ENCODE results near the gene SNRNP25.

Gene SNRNP25

DNA sequence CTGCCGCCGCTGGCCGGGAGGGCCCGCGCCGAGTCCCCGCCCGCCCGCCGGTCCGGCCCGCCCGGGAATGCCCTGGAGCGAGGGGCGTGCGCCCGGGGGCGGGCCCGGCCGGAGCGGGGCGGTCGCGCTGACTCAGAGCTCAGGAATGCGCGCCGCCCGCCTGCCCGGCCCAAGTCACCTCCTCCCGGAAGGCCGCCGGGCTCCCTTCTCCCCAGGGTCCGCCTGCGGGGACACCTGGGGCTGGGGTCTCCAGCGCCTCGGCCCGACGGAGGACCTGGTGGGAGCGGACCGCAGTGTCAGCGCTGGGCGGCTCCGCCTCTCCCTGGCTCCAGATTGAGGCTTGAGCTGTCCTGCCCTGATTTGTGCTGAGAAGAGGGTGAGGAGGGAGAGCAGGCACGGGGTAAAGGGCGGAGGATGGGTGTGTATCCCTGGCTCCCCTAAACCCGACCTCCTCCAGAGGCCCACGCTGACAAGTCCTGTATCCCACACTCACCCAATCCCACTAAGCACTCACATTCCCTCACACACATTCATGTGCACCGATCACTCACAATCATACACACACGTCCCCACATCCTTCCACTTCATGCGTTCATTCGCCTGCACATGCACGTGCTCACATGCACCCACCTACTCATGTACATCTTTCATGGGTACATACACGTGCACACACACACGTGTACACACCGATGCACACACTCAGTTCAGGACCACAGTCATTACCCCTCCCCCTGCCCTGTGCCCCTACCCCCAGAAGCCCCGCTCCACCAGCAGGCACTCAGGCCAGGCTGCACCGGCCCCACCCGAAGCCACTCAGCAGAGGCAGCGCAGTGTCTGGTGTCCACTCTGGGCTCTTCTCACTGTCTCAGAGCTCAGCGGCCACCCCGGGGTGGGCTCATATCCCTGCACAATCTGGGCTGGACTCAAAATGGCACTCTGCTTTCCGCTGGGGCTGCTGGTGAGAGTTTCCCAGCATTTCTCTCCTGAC is 19.2 kb downstream of the SNRNP25 start, which contains the start of gene RHBDF1 (continued):
- TF ChIP-seq ZNF280D (tag by site-specific recombination; IDR thresholded peaks at IDR 0.05) = no peak
- no peak for TF ChIP-seq REPIN1 (tag by site-specific recombination; IDR thresholded peaks at IDR 0.05; ENCODE audit: low read depth)
- no peak for TF ChIP-seq ZNF48 (tag by site-specific recombination; IDR thresholded peaks at IDR 0.05)
- TF ChIP-seq ZNF544 (tag by site-specific recombination; IDR thresholded peaks at IDR 0.05) = no peak
- TF ChIP-seq ZNF585B (tag by site-specific recombination; IDR thresholded peaks at IDR 0.05) = no peak
- TF ChIP-seq ZNF76 (tag by site-specific recombination; IDR thresholded peaks at IDR 0.05; ENCODE audit: borderline replicate concordance, low read depth) = no peak; the same call in 1 of the 2 replicates
- peak; percentile 89 for TF ChIP-seq ZSCAN30 (tag by site-specific recombination; IDR thresholded peaks at IDR 0.05)
- TF ChIP-seq ZNF423 (tag by site-specific recombination; IDR thresholded peaks at IDR 0.05) = no peak
- no peak for TF ChIP-seq ZNF112 (tag by site-specific recombination; IDR thresholded peaks at IDR 0.05)
- TF ChIP-seq ZBTB48 (tag by site-specific recombination; IDR thresholded peaks at IDR 0.05) = peak; percentile 25; the same call in 1 of the 2 replicates
- TF ChIP-seq, protein P1, sequence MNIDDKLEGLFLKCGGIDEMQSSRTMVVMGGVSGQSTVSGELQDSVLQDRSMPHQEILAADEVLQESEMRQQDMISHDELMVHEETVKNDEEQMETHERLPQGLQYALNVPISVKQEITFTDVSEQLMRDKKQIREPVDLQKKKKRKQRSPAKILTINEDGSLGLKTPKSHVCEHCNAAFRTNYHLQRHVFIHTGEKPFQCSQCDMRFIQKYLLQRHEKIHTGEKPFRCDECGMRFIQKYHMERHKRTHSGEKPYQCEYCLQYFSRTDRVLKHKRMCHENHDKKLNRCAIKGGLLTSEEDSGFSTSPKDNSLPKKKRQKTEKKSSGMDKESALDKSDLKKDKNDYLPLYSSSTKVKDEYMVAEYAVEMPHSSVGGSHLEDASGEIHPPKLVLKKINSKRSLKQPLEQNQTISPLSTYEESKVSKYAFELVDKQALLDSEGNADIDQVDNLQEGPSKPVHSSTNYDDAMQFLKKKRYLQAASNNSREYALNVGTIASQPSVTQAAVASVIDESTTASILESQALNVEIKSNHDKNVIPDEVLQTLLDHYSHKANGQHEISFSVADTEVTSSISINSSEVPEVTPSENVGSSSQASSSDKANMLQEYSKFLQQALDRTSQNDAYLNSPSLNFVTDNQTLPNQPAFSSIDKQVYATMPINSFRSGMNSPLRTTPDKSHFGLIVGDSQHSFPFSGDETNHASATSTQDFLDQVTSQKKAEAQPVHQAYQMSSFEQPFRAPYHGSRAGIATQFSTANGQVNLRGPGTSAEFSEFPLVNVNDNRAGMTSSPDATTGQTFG (tag by site-specific recombination; IDR thresholded peaks at IDR 0.05; ENCODE audit: borderline replicate concordance) = no peak
- no peak for TF ChIP-seq PRDM1 (tag by site-specific recombination; IDR thresholded peaks at IDR 0.05)
- TF ChIP-seq SCRT1 (tag by site-specific recombination; IDR thresholded peaks at IDR 0.05; ENCODE audit: borderline replicate concordance) = no peak
- TF ChIP-seq ZNF510 (tag by site-specific recombination; IDR thresholded peaks at IDR 0.05; ENCODE audit: insufficient replicate concordance) = no peak
- no peak for TF ChIP-seq ZNF132 (tag by site-specific recombination; IDR thresholded peaks at IDR 0.05; ENCODE audit: borderline replicate concordance)
- TF ChIP-seq PRDM2 (tag by site-specific recombination; IDR thresholded peaks at IDR 0.05; ENCODE audit: borderline replicate concordance) = no peak
- TF ChIP-seq ZNF155 (tag by site-specific recombination; IDR thresholded peaks at IDR 0.05) = no peak
- no peak for TF ChIP-seq ZNF560 (tag by site-specific recombination; IDR thresholded peaks at IDR 0.05; ENCODE audit: borderline replicate concordance)
- no peak for TF ChIP-seq ZNF692 (tag by site-specific recombination; IDR thresholded peaks at IDR 0.05)
- TF ChIP-seq, protein P2, sequence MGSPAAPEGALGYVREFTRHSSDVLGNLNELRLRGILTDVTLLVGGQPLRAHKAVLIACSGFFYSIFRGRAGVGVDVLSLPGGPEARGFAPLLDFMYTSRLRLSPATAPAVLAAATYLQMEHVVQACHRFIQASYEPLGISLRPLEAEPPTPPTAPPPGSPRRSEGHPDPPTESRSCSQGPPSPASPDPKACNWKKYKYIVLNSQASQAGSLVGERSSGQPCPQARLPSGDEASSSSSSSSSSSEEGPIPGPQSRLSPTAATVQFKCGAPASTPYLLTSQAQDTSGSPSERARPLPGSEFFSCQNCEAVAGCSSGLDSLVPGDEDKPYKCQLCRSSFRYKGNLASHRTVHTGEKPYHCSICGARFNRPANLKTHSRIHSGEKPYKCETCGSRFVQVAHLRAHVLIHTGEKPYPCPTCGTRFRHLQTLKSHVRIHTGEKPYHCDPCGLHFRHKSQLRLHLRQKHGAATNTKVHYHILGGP (tag by site-specific recombination; IDR thresholded peaks at IDR 0.05) = no peak
- TF ChIP-seq ZNF274 (IDR thresholded peaks at IDR 0.05; ENCODE audit: low read length) = no peak
- no peak for TF ChIP-seq ZNF274 (tag by site-specific recombination; IDR thresholded peaks at IDR 0.05; ENCODE audit: borderline replicate concordance)
